HG03139 (cell line): ENCODE results near the gene ZNF423.

ENCODE experiments used
- ATAC-seq: cut with Tn5 transposase; IDR thresholded peaks from one replicate; pipeline ENCODE4 v1.9.1; 2021; ENCODE audit not compliant: unreplicated experiment

Gene ZNF423

GRCh38 chr16:49674351-49674851, 181.5 kb downstream of the ZNF423 start:
- no peak for ATAC-seq

GRCh38 chr16:49673442-49673841, 182.5 kb downstream of the ZNF423 start:
- no peak for ATAC-seq

- no peak for ATAC-seq
Observed at GRCh38 chr16:49672753-49673152, 183.2 kb downstream of the ZNF423 start.

- no peak for ATAC-seq
Observed at GRCh38 chr16:49671333-49671732, 184.6 kb downstream of the ZNF423 start.

DNA sequence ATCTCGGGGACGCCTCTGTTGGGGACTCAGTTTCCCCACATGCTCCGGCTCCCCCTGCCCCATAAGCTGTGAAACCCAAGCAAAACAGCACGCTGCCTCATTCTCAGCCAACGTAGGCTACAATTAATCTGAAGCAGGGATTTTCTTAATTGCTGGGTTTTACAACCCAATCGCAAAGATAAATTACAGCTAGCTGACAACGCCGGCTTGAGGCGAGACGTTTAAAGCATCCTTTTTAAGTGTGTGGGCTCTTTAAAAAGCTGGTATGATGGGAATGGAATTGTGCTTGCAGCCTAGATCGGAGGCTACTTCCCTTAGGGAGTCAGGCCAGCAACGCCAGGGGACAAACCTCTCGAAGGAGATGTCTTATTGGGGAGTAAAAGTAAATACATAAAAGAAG, 185.3 kb downstream of the ZNF423 start:
- ATAC-seq: no peak

- no peak for ATAC-seq
Observed at GRCh38 chr16:49665482-49666230, 190.3 kb downstream of the ZNF423 start.

DNA sequence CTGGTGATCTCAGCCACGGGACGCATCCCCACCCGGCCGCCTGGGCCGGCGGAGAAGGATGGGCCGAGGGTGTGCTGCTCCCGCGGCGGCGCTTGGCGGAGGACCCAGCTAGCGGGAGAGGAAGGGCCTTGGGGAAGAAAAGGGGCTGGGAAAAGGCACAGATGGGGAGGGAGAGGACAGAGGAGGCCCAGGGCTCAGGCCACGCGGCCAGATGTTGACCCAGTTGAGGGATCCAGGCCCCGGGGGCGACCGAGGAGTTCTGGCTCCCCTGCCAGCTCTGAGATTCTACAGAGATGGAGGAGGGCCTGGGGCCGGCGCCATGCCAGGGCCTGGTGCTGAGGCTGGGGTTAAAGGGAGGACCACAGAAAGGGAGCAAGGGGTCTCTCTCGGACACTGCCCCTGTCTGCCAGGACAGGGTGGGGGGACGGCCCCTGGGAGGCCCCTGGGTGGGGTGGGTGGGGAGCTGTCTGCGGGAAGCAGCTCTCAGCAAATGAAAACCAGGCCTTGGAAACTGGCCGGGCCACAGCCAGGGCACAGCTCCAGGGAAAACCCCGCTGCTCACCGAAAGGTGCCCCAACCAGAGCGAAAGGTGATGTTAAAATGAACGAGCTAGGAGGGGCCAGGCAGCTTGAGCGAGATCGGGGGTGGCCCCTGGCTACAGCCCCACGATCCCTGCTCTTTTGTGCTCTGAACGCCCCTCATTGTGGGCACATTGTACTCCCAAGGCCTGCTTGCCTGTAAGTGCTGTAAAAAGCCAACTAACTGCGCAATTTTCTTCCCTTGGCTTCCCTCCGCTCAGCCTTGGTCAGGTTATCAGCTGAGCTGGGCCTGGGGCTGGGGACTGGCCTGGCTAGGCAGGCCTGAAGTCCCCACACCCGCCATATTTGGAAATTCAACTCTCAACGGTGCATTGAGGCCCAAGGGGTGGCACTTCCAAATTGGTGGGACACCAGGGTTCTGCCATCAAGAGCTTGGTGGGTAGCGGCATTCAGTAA, 191.4 kb downstream of the ZNF423 start:
- no peak for ATAC-seq

GRCh38 chr16:49663081-49664065, 192.5 kb downstream of the ZNF423 start:
- no peak for ATAC-seq

GRCh38 chr16:49662569-49662968, 193.3 kb downstream of the ZNF423 start:
- ATAC-seq: no peak

- ATAC-seq: no peak
Observed at GRCh38 chr16:49661465-49662187, 194.3 kb downstream of the ZNF423 start.

DNA sequence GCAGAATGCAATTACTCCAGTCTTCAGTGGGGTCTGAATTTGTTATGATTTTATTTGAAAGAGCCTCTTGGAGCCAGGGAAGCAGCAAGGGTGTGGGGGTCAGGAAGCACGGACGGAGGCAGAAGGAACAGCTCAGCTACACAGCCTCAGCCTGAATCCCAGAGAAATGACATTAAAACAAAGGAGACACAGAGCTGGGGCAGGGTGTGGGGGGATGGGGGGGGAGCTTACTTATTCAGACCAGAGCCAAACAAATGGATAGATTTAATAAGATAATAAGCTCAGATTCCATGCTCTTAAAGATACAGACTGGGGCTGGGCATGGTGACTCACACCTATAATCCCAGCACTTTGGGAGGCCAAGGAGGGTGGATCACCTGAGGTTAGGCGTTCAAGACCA, 195.3 kb downstream of the ZNF423 start:
- ATAC-seq: no peak

- ATAC-seq: no peak
Observed at GRCh38 chr16:49659356-49659755, 196.6 kb downstream of the ZNF423 start.

GRCh38 chr16:49658531-49658930, 197.4 kb downstream of the ZNF423 start:
- no peak for ATAC-seq

DNA sequence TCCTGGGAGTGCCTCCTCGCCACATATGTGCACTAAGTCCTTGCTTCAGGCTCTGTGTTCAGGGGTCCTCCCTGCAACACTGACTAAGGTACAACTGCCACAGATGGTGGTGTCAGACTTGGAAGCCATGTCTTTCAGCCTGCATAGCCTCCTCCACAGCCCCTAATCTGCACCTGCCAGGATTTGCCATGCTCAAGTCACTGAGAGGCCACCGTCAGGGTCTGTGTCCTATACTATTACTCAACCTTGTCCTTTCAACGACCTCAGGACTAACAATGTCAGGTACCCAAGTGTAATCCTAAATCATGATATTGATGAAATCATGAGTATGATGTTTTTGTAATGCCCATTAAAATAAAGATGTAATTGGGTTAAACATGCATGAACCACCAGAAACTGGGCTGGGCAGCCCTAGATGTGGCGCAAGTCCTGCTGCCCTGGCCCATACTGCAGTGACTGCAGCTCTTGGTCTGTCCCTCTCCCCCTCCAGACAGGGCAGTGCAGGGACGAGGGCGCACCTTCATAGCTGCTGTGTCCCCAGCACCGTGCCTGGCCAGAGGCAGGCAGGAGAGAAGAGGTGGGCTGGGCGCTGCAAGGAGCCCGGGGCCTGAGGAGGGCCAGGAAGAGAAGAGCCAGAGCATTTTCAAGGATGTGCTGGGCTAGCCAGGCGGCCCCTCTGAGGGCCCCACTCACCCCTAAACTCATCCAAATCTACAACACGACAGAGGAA, 198.0 kb downstream of the ZNF423 start:
- ATAC-seq: no peak

DNA sequence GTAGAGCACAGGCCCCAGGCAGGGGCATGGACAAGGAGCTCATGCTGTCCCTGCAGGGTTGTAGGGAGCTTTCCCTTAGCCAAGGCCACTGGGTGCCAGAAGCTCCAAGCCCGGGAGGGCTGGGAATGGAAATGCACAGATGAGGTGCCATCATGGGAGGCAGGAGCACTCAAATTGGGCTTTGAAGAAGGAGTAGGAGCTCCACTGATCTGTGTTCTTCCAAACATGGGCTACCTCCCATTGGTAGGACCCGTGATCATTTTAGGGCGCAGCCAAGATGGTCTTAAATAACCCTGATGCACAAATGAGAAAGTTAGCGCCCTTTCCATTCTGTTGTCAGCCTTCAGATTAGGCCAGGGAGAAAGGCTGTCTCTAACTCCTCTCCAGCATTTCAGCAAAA, 201.5 kb downstream of the ZNF423 start:
- ATAC-seq: no peak

GRCh38 chr16:49653577-49653976, 202.3 kb downstream of the ZNF423 start:
- no peak for ATAC-seq

- no peak for ATAC-seq
Observed at GRCh38 chr16:49653173-49653570, 202.7 kb downstream of the ZNF423 start.

GRCh38 chr16:49652456-49653172, 203.3 kb downstream of the ZNF423 start:
- ATAC-seq: no peak

DNA sequence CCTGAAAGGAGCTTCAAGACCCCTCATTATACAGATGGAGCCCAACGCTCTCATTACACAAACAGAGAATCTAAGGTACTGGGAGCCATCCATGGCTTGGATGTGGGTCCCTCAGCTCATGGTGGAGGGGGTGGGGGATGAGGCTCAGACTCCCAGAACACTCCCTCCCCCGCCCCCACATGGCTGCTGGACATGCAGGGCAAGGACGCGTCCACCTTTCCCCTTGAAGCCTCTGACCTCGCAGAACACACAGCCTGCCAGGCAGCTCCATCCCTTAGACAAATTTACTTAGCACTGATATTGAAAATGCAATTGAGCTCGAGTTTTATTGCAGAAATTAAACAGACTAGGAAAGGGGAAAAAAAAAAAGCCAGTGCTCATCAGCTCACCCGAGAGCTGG, 203.9 kb downstream of the ZNF423 start:
- no peak for ATAC-seq
